Lower lobe of right lung (tissue), 2 donors: ENCODE measurements around the gene NID1. TPM values are rescaled to one million over a fixed set of nuclear protein-coding genes. Genes with fewer than 3 reads are reported as not detected.

Experiments used
- ATAC-seq, 2 donors: fragments of 200-7000 bp; cut with Tn5 transposase; one replicate each; pipeline ENCODE4 v1.9.1; 2020 to 2022; ENCODE audit warnings: mild to moderate bottlenecking in 2 of 2, moderate library complexity in 2 of 2
- DNase-seq: peaks from one replicate; pipeline ENCODE4 v3.0.0-alpha.2; 2020
- H3K27ac ChIP-seq: fragments of 200-600 bp; one replicate; pipeline ENCODE4 v1.8.0; 2022
- H3K27me3 ChIP-seq: fragments of 200-600 bp; one replicate; pipeline ENCODE4 v1.8.0; 2022; ENCODE audit warnings: low read depth
- H3K36me3 ChIP-seq: fragments of 200-600 bp; one replicate; pipeline ENCODE4 v1.8.0; 2022; ENCODE audit warnings: mild to moderate bottlenecking
- H3K4me1 ChIP-seq: fragments of 200-600 bp; one replicate; pipeline ENCODE4 v1.8.0; 2022
- H3K4me3 ChIP-seq: fragments of 200-600 bp; one replicate; pipeline ENCODE4 v1.8.0; 2022; ENCODE audit warnings: mild to moderate bottlenecking
- H3K9me3 ChIP-seq: fragments of 200-600 bp; one replicate; pipeline ENCODE4 v1.8.0; 2022
- CTCF ChIP-seq: fragments of 200-600 bp; IDR thresholded peaks from one replicate; pipeline ENCODE4 v1.8.0; 2022; ENCODE audit warnings: antibody characterized with exemption, mild to moderate bottlenecking
- intact Hi-C: fragments of 100-400 bp; cut with DNase I; formaldehyde crosslinking; loops from one replicate; pipeline ENCODE4 v1.11.0; 2022
- total RNA-seq: library from RNA; stranded (reverse); fragmentation: NEBNext Ultra II Directional; extraction: Animal tissue kit (Norgen Biotek cat#: 25700); gene quantifications from one replicate; pipeline ENCODE4 v1.2.1, GENCODE V29; 2021
- donor health status: DM: no; HTN: yes; CAD: no; lungs with severe emphysema.

NID1 gene
- total RNA-seq, 1 donor from 2014 or later: 46.6 TPM

GRCh38 chr1:235941876-235942624 is 122.8 kb downstream of the NID1 start:
- Histone ChIP-seq H3K4me3 (no peak overlapping the region), H3K27me3 (no peaks in the 10 kb centered on the region), H3K4me1 (peaks cover 56% of the 10 kb centered on the region), H3K36me3 (no peaks in the 10 kb centered on the region), H3K27ac (peak overlapping the region; percentile 36), H3K9me3 (no peaks in the 10 kb centered on the region)
- intact Hi-C loops: no loop called here
- ATAC-seq (no peak), DNase-seq (no peak)
- no peak for TF ChIP-seq CTCF

GRCh38 chr1:235940285-235940684 is 124.6 kb downstream of the NID1 start:
- no peak overlapping the region for H3K4me3 ChIP-seq
- H3K9me3 ChIP-seq: no peaks in the 10 kb centered on the region
- peaks cover 58% of the 10 kb centered on the region for H3K4me1 ChIP-seq
- H3K27ac ChIP-seq: peak overlapping the region; percentile 71
- DNase-seq (peak; percentile 76), ATAC-seq (peak; percentile 52 to 64)
- no peak for TF ChIP-seq CTCF
- H3K27me3 ChIP-seq: no peaks in the 10 kb centered on the region
- intact Hi-C loops: no loop called here
- H3K36me3 ChIP-seq: no peaks in the 10 kb centered on the region

GRCh38 chr1:235939480-235939775 is 125.5 kb downstream of the NID1 start:
- DNase-seq: no peak
- Histone ChIP-seq H3K36me3 (no peaks in the 10 kb centered on the region), H3K9me3 (no peaks in the 10 kb centered on the region), H3K27ac (peak overlapping the region; percentile 71), H3K27me3 (no peaks in the 10 kb centered on the region), H3K4me3 (no peak overlapping the region), H3K4me1 (peaks cover 60% of the 10 kb centered on the region)
- intact Hi-C loops: no loop called here
- ATAC-seq: no peak
- TF ChIP-seq CTCF: no peak

GRCh38 chr1:235938709-235939479 is 126.0 kb downstream of the NID1 start:
- ATAC-seq (peak; percentile 74 to 77), DNase-seq (no peak)
- Histone ChIP-seq H3K27ac (peak overlapping the region; percentile 71), H3K36me3 (no peaks in the 10 kb centered on the region), H3K4me1 (peaks cover 61% of the 10 kb centered on the region), H3K9me3 (no peaks in the 10 kb centered on the region), H3K27me3 (no peaks in the 10 kb centered on the region), H3K4me3 (no peak overlapping the region)
- no peak for TF ChIP-seq CTCF
- intact Hi-C loops: no loop called here

GRCh38 chr1:235937123-235937522 is 127.8 kb downstream of the NID1 start:
- Histone ChIP-seq H3K4me3 (no peak overlapping the region), H3K27ac (no peak overlapping the region)
- no peak for TF ChIP-seq CTCF

More at GRCh38 chr1:235937123-235937522, 127.8 kb downstream of the NID1 start:
- DNase-seq (no peak), ATAC-seq (no peak)
- H3K27me3 ChIP-seq: no peaks in the 10 kb centered on the region
- no peaks in the 10 kb centered on the region for H3K9me3 ChIP-seq
- peaks cover 69% of the 10 kb centered on the region for H3K4me1 ChIP-seq
- intact Hi-C loops: no loop called here
- no peaks in the 10 kb centered on the region for H3K36me3 ChIP-seq
